GM12878 (cell line): ENCODE results near the gene NCKAP5L. TPM values are rescaled to one million over a fixed set of nuclear protein-coding genes. Genes with fewer than 3 reads are reported as not detected.

Experiments used
- ATAC-seq: fragments of 200-7000 bp; cut with Tn5 transposase; 3 replicates; pipeline ENCODE4 v1.9.1; 2020; ENCODE audit warnings: mild to moderate bottlenecking, moderate library complexity
- BruUV-seq: library from RNA; stranded (reverse); fragments of 400-500 nt; replicated peaks from 2 replicates; lab custom pipeline; 2021; lab: Mats Ljungman, UMichigan
- CTCF ChIA-PET: fragments of 300-600 bp; sonication (Branson Sonifier 250); formaldehyde crosslinking; extraction: SDS; loops from one replicate; lab custom pipeline; 2021; ENCODE audit warnings: inconsistent platforms; lab: Yijun Ruan, JAX
- POLR2A ChIA-PET: fragments of 350-600 bp; formaldehyde crosslinking; extraction: SDS; loops from one replicate; lab custom pipeline; 2021; ENCODE audit warnings: inconsistent platforms; lab: Charles Lee
- RAD21 ChIA-PET: fragments of 300-600 bp; sonication (Branson Sonifier 250); formaldehyde crosslinking; loops from one replicate; lab custom pipeline; 2023; ENCODE audit warnings: antibody characterized with exemption; ENCODE audit not compliant: unreplicated experiment; lab: Charles Lee
- SMC1A ChIA-PET: fragments of 300-600 bp; sonication (Branson Sonifier 250); formaldehyde crosslinking; loops from one replicate; lab custom pipeline; 2023; ENCODE audit not compliant: unreplicated experiment, uncharacterized antibody; lab: Charles Lee
- DNase-seq: peaks from one replicate; pipeline ENCODE4 v3.0.0-alpha.2; 2011; ENCODE audit warnings: low read depth, low spot score
- FAIRE-seq: peaks from 3 replicates; lab custom pipeline; 2011; peaks lifted over from hg19 to GRCh38; lab: Jason Lieb, UNC
- H2AFZ ChIP-seq: 2 replicates; pipeline ENCODE4 v1.6.0; 2011; ENCODE audit warnings: low read depth, low read length, control low read depth; ENCODE audit not compliant: control insufficient read depth
- H3K27ac ChIP-seq: 2 replicates; pipeline ENCODE4 v1.5.1; 2011; ENCODE audit warnings: control low read depth; ENCODE audit not compliant: control insufficient read depth, insufficient read depth
- H3K27me3 ChIP-seq, 2 experiments: replicated peaks in 1 of 2; 2 replicates each; pipeline versions ENCODE4 v1.6.0 to v1.6.1; 2011; ENCODE audit warnings: low read length in 1 of 2; ENCODE audit not compliant: control insufficient read depth in 2 of 2, insufficient read depth in 2 of 2
- H3K36me3 ChIP-seq, 2 experiments: 2 replicates each; pipeline ENCODE4 v1.5.1; 2011; ENCODE audit warnings: low read length in 1 of 2; ENCODE audit not compliant: control insufficient read depth in 2 of 2, insufficient read depth in 2 of 2
- H3K4me1 ChIP-seq: 2 replicates; pipeline ENCODE4 v1.6.1; 2011; ENCODE audit warnings: mild to moderate bottlenecking, low read length, moderate library complexity, mixed read lengths; ENCODE audit not compliant: control insufficient read depth, insufficient read depth
- H3K4me2 ChIP-seq: 2 replicates; pipeline ENCODE4 v1.6.0; 2011; ENCODE audit warnings: control low read depth; ENCODE audit not compliant: control insufficient read depth, insufficient read depth
- H3K4me3 ChIP-seq: fragments of 200-600 bp; sonication (generic); 2 replicates; pipeline ENCODE4 v1.5.1; 2016
- H3K79me2 ChIP-seq: 2 replicates; pipeline ENCODE4 v1.6.0; 2011; ENCODE audit warnings: low read length; ENCODE audit not compliant: control insufficient read depth, insufficient read depth
- H3K9ac ChIP-seq: 2 replicates; pipeline ENCODE4 v1.8.0; 2011; ENCODE audit warnings: low read length, control low read depth, mixed read lengths; ENCODE audit not compliant: control insufficient read depth, insufficient read depth
- H3K9me3 ChIP-seq: replicated peaks from 3 replicates; pipeline ENCODE4 v1.5.1; 2011; ENCODE audit warnings: mild to moderate bottlenecking, low read length; ENCODE audit not compliant: control insufficient read depth, insufficient read depth
- H4K20me1 ChIP-seq: 2 replicates; pipeline ENCODE4 v1.6.0; 2011; ENCODE audit not compliant: control insufficient read depth, insufficient read depth
- DPF2 ChIP-seq: fragments of 450-650 bp; IDR thresholded peaks from 2 replicates; pipeline ENCODE4 v1.6.1; 2017; ENCODE audit warnings: mild to moderate bottlenecking
- EED ChIP-seq: sonication (generic); IDR thresholded peaks from 2 replicates; pipeline ENCODE4 v1.6.1; 2016; ENCODE audit warnings: antibody characterized with exemption, low read depth
- GABPA ChIP-seq: IDR thresholded peaks from 2 replicates; pipeline ENCODE4 v1.6.1; 2014; ENCODE audit warnings: antibody characterized with exemption, low read depth, mild to moderate bottlenecking, inconsistent platforms
- POLR2AphosphoS5 ChIP-seq: IDR thresholded peaks from 2 replicates; pipeline ENCODE4 v1.6.1; 2011; ENCODE audit warnings: mild to moderate bottlenecking, low read length, inconsistent platforms
- RCOR1 ChIP-seq: conservative IDR thresholded peaks from 2 replicates; pipeline ENCODE4 v1.6.1; 2012; ENCODE audit warnings: low read depth, low read length, improper control_type of control experiment
- SMAD1 ChIP-seq: fragments of 450-650 bp; IDR thresholded peaks from 2 replicates; pipeline ENCODE4 v1.6.1; 2018; ENCODE audit warnings: mild to moderate bottlenecking, low read depth; ENCODE audit not compliant: partially characterized antibody
- SMARCA5 ChIP-seq: fragments of 450-650 bp; IDR thresholded peaks from 2 replicates; pipeline ENCODE4 v1.6.1; 2017; ENCODE audit warnings: mild to moderate bottlenecking
- SMC3 ChIP-seq: IDR thresholded peaks from 2 replicates; pipeline ENCODE4 v1.6.1; 2011; ENCODE audit warnings: low read length, improper control_type of control experiment, borderline replicate concordance
- SREBF2 ChIP-seq: IDR thresholded peaks from 2 replicates; pipeline ENCODE4 v1.6.1; 2012; ENCODE audit warnings: mild to moderate bottlenecking, low read length
- YBX1 ChIP-seq: fragments of 450-650 bp; IDR thresholded peaks from 2 replicates; pipeline ENCODE4 v1.6.1; 2016; ENCODE audit warnings: antibody characterized with exemption
- ZNF687 ChIP-seq: fragments of 450-650 bp; IDR thresholded peaks from 2 replicates; pipeline ENCODE4 v1.6.1; 2017; ENCODE audit warnings: mild to moderate bottlenecking, moderate library complexity
- WGBS: methylation state at CpG from one replicate; pipeline ENCODE4 v1.1.6; 2016; ENCODE audit warnings: low lambda C conversion rate; ENCODE audit not compliant: insufficient replicate concordance, insufficient coverage; ENCODE audit errors: missing lambda C conversion rate; 5-methylcytosine and 5-hydroxymethylcytosine counted together
- in situ Hi-C: fragments of 300-500 bp; cut with MboI; formaldehyde crosslinking; loops from 9 replicates; pipeline ENCODE4 v1.14.3; 2018; ENCODE audit warnings: mixed read lengths
- intact Hi-C: fragments of 100-400 bp; cut with micrococcal nuclease; formaldehyde crosslinking; loops from one replicate; pipeline ENCODE4 v1.14.2; 2022; ENCODE audit not compliant: unreplicated experiment
- polyA plus RNA-seq, 11 experiments: library from polyadenylated mRNA; depleted of rRNA in 4 of 11; unstranded in 6 of 11; stranded (reverse) in 5 of 11; fragments of >200 nt; fragmentation: Nextera tagmentation in 4 of 11; fragmentation: Illumina TruSeq in 1 of 11; extraction: Ambion mirVana in 4 of 11; extraction: Trizol in 1 of 11; gene quantifications; 1 replicate in 1 of 11; 2 replicates in 10 of 11; pipeline versions ENCODE4 v1.2.1 to v1.2.3, GENCODE V29; 2011 to 2016; ENCODE audit warnings: inconsistent platforms in 2 of 11, missing spikeins in 2 of 11, low read depth in 1 of 11
- total RNA-seq, 4 experiments: library from RNA; depleted of rRNA in 3 of 4; stranded (reverse); fragments of >200 nt in 3 of 4; fragmentation: Illumina TruSeq in 1 of 4; extraction: Trizol in 1 of 4; gene quantifications; 2 replicates each; pipeline versions ENCODE4 v1.2.1 to v1.2.3, GENCODE V29; 2013 to 2021

The NCKAP5L gene
- total and polyA plus RNA-seq, 10 of the 15 experiments (the other 5 are each of a cell fraction or from before 2014, with no cell fraction given): 0.03 to 15.8 (median 4.4) TPM

GRCh38 chr12:49809906-49810389 lies 18.3 kb downstream of the NCKAP5L start (continued):
- no peak for TF ChIP-seq SMC3
- no peak for TF ChIP-seq YBX1

GRCh38 chr12:49809381-49809905 lies 18.8 kb downstream of the NCKAP5L start:
- FAIRE-seq (no peak), DNase-seq (no peak), ATAC-seq (no peak)
- Histone ChIP-seq H3K36me3 (peaks cover 0 to 2% of the 10 kb centered on the region in 2 experiments; a peak in 1 of 4 replicates), H4K20me1 (no peaks in the 10 kb centered on the region), H3K27me3 (no peaks in the 10 kb centered on the region), H3K4me3 (no peak overlapping the region), H3K4me2 (no peak overlapping the region), H3K27ac (no peak overlapping the region), H2AFZ (no peak overlapping the region), H3K79me2 (no peaks in the 10 kb centered on the region), H3K4me1 (peaks cover 25% of the 10 kb centered on the region), H3K9me3 (no peaks in the 10 kb centered on the region), H3K9ac (no peak overlapping the region)
- ChIA-PET CTCF (no interaction called here), POLR2A (no interaction called here), RAD21 (no interaction called here), SMC1A (interaction anchor here (1.0 kb wide), 1 partner anchor 29 kb away, joined by 3 read pairs; no protein-coding TSS in a partner anchor)
- TF ChIP-seq RCOR1 (no peak), POLR2AphosphoS5 (0 out of 2 replicates have a peak, but pooled peaks have one; percentile 13)
- 82% methylated on average over 4 of the region's 4 CpGs for WGBS
- intact Hi-C loops (no loop called here), in situ Hi-C loops (no loop called here)
- BruUV-seq: no TSS peak

- ChIA-PET RAD21 (no interaction called here), SMC1A (interaction anchor here (1.0 to 1.2 kb wide), 2 partner anchors 25 to 30 kb away, joined by 3 read pairs; no protein-coding TSS in a partner anchor), POLR2A (no interaction called here), CTCF (no interaction called here)
- H3K4me3 ChIP-seq: no peak overlapping the region
- H2AFZ ChIP-seq: no peak overlapping the region
- no TSS peak for BruUV-seq
- ATAC-seq (no peak), FAIRE-seq (no peak), DNase-seq (no peak)
- peaks cover 0 to 2% of the 10 kb centered on the region in 2 experiments; a peak in 1 of 4 replicates for H3K36me3 ChIP-seq
- intact Hi-C loops: no loop called here
- in situ Hi-C loops: no loop called here
- no peaks in the 10 kb centered on the region for H4K20me1 ChIP-seq
- no peak overlapping the region for H3K9ac ChIP-seq
- H3K9me3 ChIP-seq: no peaks in the 10 kb centered on the region
- H3K27ac ChIP-seq: no peak overlapping the region
- WGBS: 74% methylated on average over 13 of the region's 14 CpGs
- no peaks in the 10 kb centered on the region for H3K79me2 ChIP-seq
- peaks cover 25% of the 10 kb centered on the region for H3K4me1 ChIP-seq
- H3K27me3 ChIP-seq: no peaks in the 10 kb centered on the region
- no peak overlapping the region for H3K4me2 ChIP-seq
- no peak for TF ChIP-seq DPF2
- TF ChIP-seq GABPA: no peak
- no peak for TF ChIP-seq SMARCA5
- no peak for TF ChIP-seq EED
- no peak for TF ChIP-seq ZNF687
- TF ChIP-seq SREBF2: no peak
- no peak for TF ChIP-seq SMAD1
Observed at GRCh38 chr12:49808686-49809380, 19.4 kb downstream of the NCKAP5L start.
